SK-N-SH treated with all-trans-retinoic acid at 6 μM for 48 hours (cell line): ENCODE measurements around the gene PLD2.

Experiments used
- ATAC-seq: fragments of 200-7000 bp; cut with Tn5 transposase; 3 replicates; pipeline ENCODE4 v1.9.1; 2020; ENCODE audit warnings: mild to moderate bottlenecking, moderate library complexity
- ARNTL ChIP-seq: fragments of 450-650 bp; formaldehyde crosslinking; IDR thresholded peaks from 2 replicates; pipeline ENCODE4 v1.5.0; 2020; ENCODE audit warnings: low read depth, mild to moderate bottlenecking, moderate library complexity, borderline replicate concordance
- BACH2 ChIP-seq: fragments of 250-450 bp; sonication (Bioruptor Pico); IDR thresholded peaks from 2 replicates; pipeline ENCODE4 v1.9.0; 2021; ENCODE audit warnings: mild to moderate bottlenecking, borderline replicate concordance
- CREB5 ChIP-seq: fragments of 250-450 bp; sonication (Bioruptor Pico); IDR thresholded peaks from 2 replicates; pipeline ENCODE4 v1.5.1; 2020; ENCODE audit warnings: low read depth, mild to moderate bottlenecking, moderate library complexity
- CSDC2 ChIP-seq: fragments of 250-450 bp; sonication (Bioruptor Pico); IDR thresholded peaks from 2 replicates; pipeline ENCODE4 v1.5.0; 2020; ENCODE audit warnings: mild to moderate bottlenecking, moderate library complexity
- CSRNP3 ChIP-seq: fragments of 250-450 bp; sonication (Bioruptor Pico); IDR thresholded peaks from 2 replicates; pipeline ENCODE4 v1.5.1; 2021; ENCODE audit warnings: mild to moderate bottlenecking, moderate library complexity
- GLIS3 ChIP-seq: fragments of 250-450 bp; sonication (Bioruptor Pico); IDR thresholded peaks from 2 replicates; pipeline ENCODE4 v1.5.0; 2020; ENCODE audit warnings: mild to moderate bottlenecking, moderate library complexity
- PATZ1 ChIP-seq: fragments of 250-450 bp; sonication (Bioruptor Pico); IDR thresholded peaks from 2 replicates; pipeline ENCODE4 v1.8.0; 2020; ENCODE audit warnings: mild to moderate bottlenecking, moderate library complexity, borderline replicate concordance
- POU6F1 ChIP-seq: fragments of 250-450 bp; sonication (Bioruptor Pico); IDR thresholded peaks from 2 replicates; pipeline ENCODE4 v1.8.0; 2021; ENCODE audit warnings: low read depth, mild to moderate bottlenecking, moderate library complexity, borderline replicate concordance
- PPARA ChIP-seq: fragments of 250-450 bp; sonication (Bioruptor Pico); IDR thresholded peaks from 2 replicates; pipeline ENCODE4 v1.5.0; 2020; ENCODE audit warnings: mild to moderate bottlenecking, borderline replicate concordance
- RARB ChIP-seq: fragments of 250-450 bp; sonication (Bioruptor Pico); IDR thresholded peaks from 2 replicates; pipeline ENCODE4 v1.8.0; 2021; ENCODE audit warnings: mild to moderate bottlenecking, moderate library complexity
- SNAI2 ChIP-seq: fragments of 250-450 bp; sonication (Bioruptor Pico); IDR thresholded peaks from 2 replicates; pipeline ENCODE4 v1.5.0; 2020; ENCODE audit warnings: mild to moderate bottlenecking, moderate library complexity
- TCF4 ChIP-seq: fragments of 250-450 bp; sonication (Bioruptor Pico); IDR thresholded peaks from 2 replicates; pipeline ENCODE4 v1.8.0; 2021; ENCODE audit warnings: mild to moderate bottlenecking, moderate library complexity, borderline replicate concordance
- TOX ChIP-seq: fragments of 250-450 bp; sonication (Bioruptor Pico); IDR thresholded peaks from 2 replicates; pipeline ENCODE4 v1.8.0; 2021; ENCODE audit warnings: mild to moderate bottlenecking, moderate library complexity, borderline replicate concordance
- TSHZ2 ChIP-seq: fragments of 250-450 bp; sonication (Bioruptor Pico); IDR thresholded peaks from 2 replicates; pipeline ENCODE4 v1.5.0; 2020; ENCODE audit warnings: mild to moderate bottlenecking, moderate library complexity
- ZFP3 ChIP-seq: fragments of 250-450 bp; sonication (Bioruptor Pico); IDR thresholded peaks from 2 replicates; pipeline ENCODE4 v1.5.0; 2020; ENCODE audit warnings: mild to moderate bottlenecking, moderate library complexity
- ZFP30 ChIP-seq: fragments of 450-650 bp; formaldehyde crosslinking; IDR thresholded peaks from 2 replicates; pipeline ENCODE4 v1.5.0; 2022; ENCODE audit warnings: mild to moderate bottlenecking, moderate library complexity

The PLD2 gene

GRCh38 chr17:4800462-4801196 is 6.3 kb upstream of the PLD2 start:
- no peak for TF ChIP-seq ZFP3 (CRISPR knock-in tag)
- TF ChIP-seq POU6F1: no peak
- no peak for TF ChIP-seq TOX
- TF ChIP-seq PPARA: no peak
- no peak for TF ChIP-seq BACH2
- TF ChIP-seq GLIS3: no peak
- no peak for TF ChIP-seq CREB5 (CRISPR knock-in tag)
- no peak for ATAC-seq

GRCh38 chr17:4802228-4802627 is 4.7 kb upstream of the PLD2 start, which contains the start of gene C17orf114:
Gene C17orf114, minus strand, starts transcription at chr17:4802328.
- TF ChIP-seq CREB5 (CRISPR knock-in tag) (no peak), GLIS3 (no peak)
- no peak for ATAC-seq

- no peak for ATAC-seq
- TF ChIP-seq TSHZ2 (CRISPR knock-in tag): no peak
- no peak for TF ChIP-seq POU6F1
- no peak for TF ChIP-seq GLIS3
- TF ChIP-seq RARB (CRISPR knock-in tag): no peak
- no peak for TF ChIP-seq TOX
- no peak for TF ChIP-seq PATZ1 (CRISPR knock-in tag)
- TF ChIP-seq TCF4 (CRISPR knock-in tag): no peak
Observed at GRCh38 chr17:4806456-4806776, 536 bp upstream of the PLD2 start.

GRCh38 chr17:4807605-4808377 is 839 bp downstream of the PLD2 start:
- peak; percentile 51 for ATAC-seq
- TF ChIP-seq ZFP3 (CRISPR knock-in tag): no peak
- TF ChIP-seq CSDC2 (CRISPR knock-in tag): no peak
- TF ChIP-seq, all 23 proteins: peak for 0

GRCh38 chr17:4808378-4808767 is 1.4 kb downstream of the PLD2 start:
- no peak for ATAC-seq
- no peak for TF ChIP-seq SNAI2 (CRISPR knock-in tag)
- no peak for TF ChIP-seq CSRNP3 (CRISPR knock-in tag)
- TF ChIP-seq ZFP30 (CRISPR knock-in tag): no peak
- TF ChIP-seq ARNTL (CRISPR knock-in tag): no peak
- TF ChIP-seq RARB (CRISPR knock-in tag): no peak
- no peak for TF ChIP-seq BACH2
- no peak for TF ChIP-seq CSDC2 (CRISPR knock-in tag)
- TF ChIP-seq POU6F1: no peak
- TF ChIP-seq TCF4 (CRISPR knock-in tag): no peak
